Dendritic cell treated with granulocyte-macrophage colony-stimulating factor and Interleukin-4, amounts not matched to agents 40 ng/mL and 50 ng/mL, for 4 days (primary cell): ENCODE results near the gene PTGFRN.

Source experiments
- H3K27ac Mint-ChIP-seq: one replicate; pipeline ENCODE4 v1.8.0; 2022; ENCODE audit warnings: mild to moderate bottlenecking, mixed read lengths
- H3K27me3 Mint-ChIP-seq: one replicate; pipeline ENCODE4 v1.8.0; 2022; ENCODE audit warnings: mild to moderate bottlenecking, mixed read lengths
- H3K36me3 Mint-ChIP-seq: one replicate; pipeline ENCODE4 v1.8.0; 2022; ENCODE audit warnings: low read depth, mixed read lengths
- H3K4me1 Mint-ChIP-seq: one replicate; pipeline ENCODE4 v1.8.0; 2022; ENCODE audit warnings: low read depth, mixed read lengths
- H3K4me3 Mint-ChIP-seq: one replicate; pipeline ENCODE4 v1.8.0; 2022; ENCODE audit warnings: mild to moderate bottlenecking, moderate library complexity, mixed read lengths
- H3K9me3 Mint-ChIP-seq: one replicate; pipeline ENCODE4 v1.8.0; 2022; ENCODE audit warnings: mixed read lengths
- intact Hi-C: fragments of 100-400 bp; cut with micrococcal nuclease; formaldehyde crosslinking; loops from one replicate; pipeline ENCODE4 v1.15.0; 2022

The PTGFRN gene

GRCh38 chr1:116916002-116916401 is 6.3 kb downstream of the PTGFRN start:
- Mint-ChIP-seq H3K36me3 (no peaks in the 10 kb centered on the region), H3K9me3 (no peaks in the 10 kb centered on the region), H3K4me1 (no peaks in the 10 kb centered on the region), H3K27ac (no peak overlapping the region), H3K4me3 (no peak overlapping the region), H3K27me3 (peaks cover 7% of the 10 kb centered on the region)
- intact Hi-C loops, result no loop called here

- Mint-ChIP-seq H3K36me3 (no peaks in the 10 kb centered on the region), H3K27me3 (peaks cover 8% of the 10 kb centered on the region), H3K4me3 (no peak overlapping the region), H3K27ac (no peak overlapping the region), H3K9me3 (no peaks in the 10 kb centered on the region), H3K4me1 (no peaks in the 10 kb centered on the region)
- intact Hi-C loops, result no loop called here
These were observed 7.1 kb downstream of the PTGFRN start for GRCh38 chr1:116916533-116917445.

GRCh38 chr1:116918714-116919357 is 9.1 kb downstream of the PTGFRN start:
- peaks cover 9% of the 10 kb centered on the region for H3K4me1 Mint-ChIP-seq
- intact Hi-C loops, result no loop called here
- H3K9me3 Mint-ChIP-seq, result no peaks in the 10 kb centered on the region
- H3K27ac Mint-ChIP-seq, result no peak overlapping the region
- peaks cover 10% of the 10 kb centered on the region for H3K27me3 Mint-ChIP-seq
- peaks cover 4% of the 10 kb centered on the region for H3K36me3 Mint-ChIP-seq
- H3K4me3 Mint-ChIP-seq, result no peak overlapping the region

GRCh38 chr1:116919802-116920201 is 10.1 kb downstream of the PTGFRN start:
- peaks cover 7% of the 10 kb centered on the region for H3K36me3 Mint-ChIP-seq
- peaks cover 12% of the 10 kb centered on the region for H3K4me1 Mint-ChIP-seq
- H3K4me3 Mint-ChIP-seq, result no peak overlapping the region
- no peaks in the 10 kb centered on the region for H3K9me3 Mint-ChIP-seq
- intact Hi-C loops, result no loop called here
- H3K27me3 Mint-ChIP-seq, result peaks cover 13% of the 10 kb centered on the region
- no peak overlapping the region for H3K27ac Mint-ChIP-seq

GRCh38 chr1:116920211-116920610 is 10.5 kb downstream of the PTGFRN start:
- H3K27ac Mint-ChIP-seq, result no peak overlapping the region
- peaks cover 14% of the 10 kb centered on the region for H3K4me1 Mint-ChIP-seq
- H3K4me3 Mint-ChIP-seq, result no peak overlapping the region
- H3K27me3 Mint-ChIP-seq, result peaks cover 12% of the 10 kb centered on the region
- H3K9me3 Mint-ChIP-seq, result no peaks in the 10 kb centered on the region
- peaks cover 7% of the 10 kb centered on the region for H3K36me3 Mint-ChIP-seq
- intact Hi-C loops, result no loop called here

- intact Hi-C loops, result no loop called here
- Mint-ChIP-seq H3K4me3 (no peak overlapping the region), H3K27ac (no peak overlapping the region), H3K9me3 (no peaks in the 10 kb centered on the region), H3K27me3 (peaks cover 9% of the 10 kb centered on the region), H3K36me3 (peaks cover 7% of the 10 kb centered on the region), H3K4me1 (peaks cover 14% of the 10 kb centered on the region)
These were observed 11.7 kb downstream of the PTGFRN start for GRCh38 chr1:116921301-116921885.

GRCh38 chr1:116921937-116922336 is 12.2 kb downstream of the PTGFRN start:
- no peaks in the 10 kb centered on the region for H3K9me3 Mint-ChIP-seq
- no peak overlapping the region for H3K27ac Mint-ChIP-seq
- no peak overlapping the region for H3K4me3 Mint-ChIP-seq
- intact Hi-C loops, result no loop called here
- peaks cover 7% of the 10 kb centered on the region for H3K36me3 Mint-ChIP-seq
- peaks cover 14% of the 10 kb centered on the region for H3K4me1 Mint-ChIP-seq
- H3K27me3 Mint-ChIP-seq, result peaks cover 9% of the 10 kb centered on the region

GRCh38 chr1:116923421-116923820 is 13.7 kb downstream of the PTGFRN start:
- H3K4me3 Mint-ChIP-seq, result no peak overlapping the region
- peaks cover 14% of the 10 kb centered on the region for H3K4me1 Mint-ChIP-seq
- no peaks in the 10 kb centered on the region for H3K9me3 Mint-ChIP-seq
- intact Hi-C loops, result no loop called here
- no peak overlapping the region for H3K27ac Mint-ChIP-seq
- peaks cover 9% of the 10 kb centered on the region for H3K27me3 Mint-ChIP-seq
- peaks cover 7% of the 10 kb centered on the region for H3K36me3 Mint-ChIP-seq

GRCh38 chr1:116927049-116927798 is 17.5 kb downstream of the PTGFRN start:
- H3K9me3 Mint-ChIP-seq, result no peaks in the 10 kb centered on the region
- peaks cover 4% of the 10 kb centered on the region for H3K27me3 Mint-ChIP-seq
- H3K36me3 Mint-ChIP-seq, result peaks cover 7% of the 10 kb centered on the region
- peaks cover 14% of the 10 kb centered on the region for H3K4me1 Mint-ChIP-seq
- H3K27ac Mint-ChIP-seq, result no peak overlapping the region
- H3K4me3 Mint-ChIP-seq, result no peak overlapping the region
- intact Hi-C loops, result no loop called here

- no peak overlapping the region for H3K4me3 Mint-ChIP-seq
- no peaks in the 10 kb centered on the region for H3K36me3 Mint-ChIP-seq
- no peaks in the 10 kb centered on the region for H3K27me3 Mint-ChIP-seq
- intact Hi-C loops, result no loop called here
- H3K4me1 Mint-ChIP-seq, result peaks cover 8% of the 10 kb centered on the region
- H3K9me3 Mint-ChIP-seq, result no peaks in the 10 kb centered on the region
- H3K27ac Mint-ChIP-seq, result no peak overlapping the region
These were observed 20.4 kb downstream of the PTGFRN start for GRCh38 chr1:116929961-116930592.

- no peaks in the 10 kb centered on the region for H3K9me3 Mint-ChIP-seq
- H3K36me3 Mint-ChIP-seq, result no peaks in the 10 kb centered on the region
- H3K27ac Mint-ChIP-seq, result no peak overlapping the region
- intact Hi-C loops, result no loop called here
- no peaks in the 10 kb centered on the region for H3K27me3 Mint-ChIP-seq
- no peak overlapping the region for H3K4me3 Mint-ChIP-seq
- H3K4me1 Mint-ChIP-seq, result peaks cover 8% of the 10 kb centered on the region
These were observed 21.6 kb downstream of the PTGFRN start for GRCh38 chr1:116931016-116931918.

- Mint-ChIP-seq H3K4me1 (peaks cover 8% of the 10 kb centered on the region), H3K9me3 (no peaks in the 10 kb centered on the region), H3K36me3 (no peaks in the 10 kb centered on the region), H3K27ac (no peak overlapping the region), H3K4me3 (no peak overlapping the region), H3K27me3 (no peaks in the 10 kb centered on the region)
- intact Hi-C loops, result no loop called here
These were observed 24.1 kb downstream of the PTGFRN start for GRCh38 chr1:116933606-116934515.
